PFSK-1 (cell line): Measurements from ENCODE around the gene KIF5C.

ENCODE experiments used
- FOXP2 ChIP-seq: optimal IDR thresholded peaks from 2 replicates; pipeline ENCODE3; 2011; ENCODE audit warnings: borderline replicate concordance, control low read depth, inconsistent platforms; ENCODE audit not compliant: insufficient read depth; ENCODE audit errors: extremely low read length, extremely low read depth
- POLR2AphosphoS5 ChIP-seq: IDR thresholded peaks from 2 replicates; pipeline ENCODE4 v1.6.1; 2012; ENCODE audit warnings: low read depth, mild to moderate bottlenecking, control low read depth, low read length, moderate library complexity
- REST ChIP-seq, 2 experiments: IDR thresholded peaks; 2 replicates each; pipeline versions ENCODE4 v1.6.1 to v1.8.0; 2011 to 2012; ENCODE audit warnings: low read depth in 2 of 2, low read length in 2 of 2, control low read depth in 1 of 2, inconsistent platforms in 1 of 2, mild to moderate bottlenecking in 1 of 2, moderate library complexity in 1 of 2; ENCODE audit not compliant: insufficient read depth in 1 of 2
- SIN3A ChIP-seq: IDR thresholded peaks from 2 replicates; pipeline ENCODE4 v1.6.1; 2012; ENCODE audit warnings: mild to moderate bottlenecking, low read length, moderate library complexity, borderline replicate concordance; ENCODE audit not compliant: insufficient read depth
- TAF1 ChIP-seq: IDR thresholded peaks from 2 replicates; pipeline ENCODE4 v1.6.1; 2012; ENCODE audit warnings: low read length, control low read depth, borderline replicate concordance; ENCODE audit not compliant: insufficient read depth

Gene KIF5C

GRCh38 chr2:149064365-149064841 lies 189.4 kb downstream of the KIF5C start:
- TF ChIP-seq FOXP2, result no peak
- no peak for TF ChIP-seq POLR2AphosphoS5
- no peak for TF ChIP-seq REST (IDR thresholded peaks at IDR 0.05; ENCODE audit: insufficient read depth in 1 of 2, low read depth in 2 of 2, low read length in 2 of 2)
- TF ChIP-seq TAF1, result no peak
- TF ChIP-seq SIN3A, result no peak

GRCh38 chr2:149064856-149065630 lies 190.0 kb downstream of the KIF5C start:
- TF ChIP-seq REST (IDR thresholded peaks at IDR 0.05; ENCODE audit: insufficient read depth in 1 of 2, low read depth in 2 of 2, low read length in 2 of 2), result no peak
- TF ChIP-seq FOXP2, result no peak
- TF ChIP-seq POLR2AphosphoS5, result no peak
- TF ChIP-seq TAF1, result no peak

- no peak for TF ChIP-seq TAF1
- no peak for TF ChIP-seq SIN3A
- TF ChIP-seq POLR2AphosphoS5, result no peak
- TF ChIP-seq REST (IDR thresholded peaks at IDR 0.05; ENCODE audit: insufficient read depth in 1 of 2, low read depth in 2 of 2, low read length in 2 of 2), result no peak
- no peak for TF ChIP-seq FOXP2
Measured at GRCh38 chr2:149068225-149068995, 193.4 kb downstream of the KIF5C start.

GRCh38 chr2:149068996-149069888 lies 194.2 kb downstream of the KIF5C start:
- no peak for TF ChIP-seq REST (IDR thresholded peaks at IDR 0.05; ENCODE audit: insufficient read depth in 1 of 2, low read depth in 2 of 2, low read length in 2 of 2)
- no peak for TF ChIP-seq POLR2AphosphoS5
- no peak for TF ChIP-seq TAF1
- no peak for TF ChIP-seq SIN3A
- no peak for TF ChIP-seq FOXP2
